Common myeloid progenitor, CD34-positive (primary cell): ENCODE data around the gene STK32B.
A peak's percentile ranks its signal among the peaks of the same experiment; 100 is the strongest.

Experiments
- CTCF ChIA-PET: fragments of 350-600 bp; sonication (Branson Sonifier 250); formaldehyde crosslinking; loops from one replicate; lab custom pipeline; 2021; ENCODE audit warnings: antibody characterized with exemption; lab: Charles Lee
- POLR2A ChIA-PET: fragments of 350-600 bp; sonication (Branson Sonifier 250); formaldehyde crosslinking; loops from one replicate; lab custom pipeline; 2021; ENCODE audit warnings: antibody characterized with exemption; lab: Charles Lee
- DNase-seq, 3 donors: peaks; one replicate each; pipeline versions ENCODE4 v3.0.0 to v3.0.0-alpha.2; 2013
- H3K27ac ChIP-seq, 2 experiments: 1 replicate in 1 of 2; 2 replicates in 1 of 2; pipeline ENCODE4 v1.7.0; 2013; ENCODE audit warnings: inconsistent platforms in 2 of 2, low read length in 2 of 2, mild to moderate bottlenecking in 2 of 2, low read depth in 1 of 2, moderate library complexity in 1 of 2; ENCODE audit not compliant: severe bottlenecking in 2 of 2, insufficient read depth in 1 of 2, poor library complexity in 1 of 2
- H3K27me3 ChIP-seq, 5 experiments: replicated peaks in 2 of 5; 1 replicate in 3 of 5; 2 replicates in 2 of 5; pipeline versions ENCODE4 v1.6.1 to v1.7.0; 2013; ENCODE audit warnings: low read length in 4 of 5, mild to moderate bottlenecking in 2 of 5, moderate library complexity in 2 of 5, inconsistent platforms in 1 of 5; ENCODE audit not compliant: insufficient read depth in 5 of 5, control insufficient read depth in 4 of 5
- H3K36me3 ChIP-seq, 4 experiments: 1 replicate in 2 of 4; 2 replicates in 2 of 4; pipeline versions ENCODE4 v1.6.1 to v1.7.0; 2013; ENCODE audit warnings: low read length in 3 of 4, control low read depth in 1 of 4, mild to moderate bottlenecking in 1 of 4; ENCODE audit not compliant: control insufficient read depth in 4 of 4, insufficient read depth in 4 of 4
- H3K4me1 ChIP-seq, 4 experiments: 1 replicate in 3 of 4; 2 replicates in 1 of 4; pipeline versions ENCODE4 v1.6.1 to v1.7.1; 2013; ENCODE audit warnings: low read length in 3 of 4, mild to moderate bottlenecking in 3 of 4, control low read depth in 1 of 4, inconsistent platforms in 1 of 4, moderate library complexity in 1 of 4; ENCODE audit not compliant: control insufficient read depth in 4 of 4, insufficient read depth in 4 of 4; ENCODE audit errors: control extremely low read depth in 1 of 4
- H3K4me3 ChIP-seq, 7 experiments: 1 replicate in 4 of 7; 2 replicates in 3 of 7; pipeline versions ENCODE4 v1.5.1 to v1.7.0; 2013; ENCODE audit warnings: mild to moderate bottlenecking in 7 of 7, low read length in 6 of 7, moderate library complexity in 6 of 7, inconsistent platforms in 2 of 7, low read depth in 2 of 7, control low read depth in 1 of 7; ENCODE audit not compliant: insufficient read depth in 4 of 7, control insufficient read depth in 1 of 7; ENCODE audit errors: extremely low read depth in 1 of 7
- H3K9me3 ChIP-seq, 5 experiments: 1 replicate in 4 of 5; 2 replicates in 1 of 5; pipeline versions ENCODE4 v1.6.1 to v1.7.1; 2013; ENCODE audit warnings: low read length in 4 of 5, mild to moderate bottlenecking in 2 of 5, inconsistent platforms in 1 of 5, low read depth in 1 of 5, moderate library complexity in 1 of 5; ENCODE audit not compliant: control insufficient read depth in 4 of 5, insufficient read depth in 2 of 5; ENCODE audit errors: control extremely low read depth in 1 of 5
- WGBS: methylation state at CpG from one replicate; pipeline ENCODE4 v1.1.5; 2013; ENCODE audit not compliant: insufficient coverage; 5-methylcytosine and 5-hydroxymethylcytosine counted together

The STK32B gene

DNA sequence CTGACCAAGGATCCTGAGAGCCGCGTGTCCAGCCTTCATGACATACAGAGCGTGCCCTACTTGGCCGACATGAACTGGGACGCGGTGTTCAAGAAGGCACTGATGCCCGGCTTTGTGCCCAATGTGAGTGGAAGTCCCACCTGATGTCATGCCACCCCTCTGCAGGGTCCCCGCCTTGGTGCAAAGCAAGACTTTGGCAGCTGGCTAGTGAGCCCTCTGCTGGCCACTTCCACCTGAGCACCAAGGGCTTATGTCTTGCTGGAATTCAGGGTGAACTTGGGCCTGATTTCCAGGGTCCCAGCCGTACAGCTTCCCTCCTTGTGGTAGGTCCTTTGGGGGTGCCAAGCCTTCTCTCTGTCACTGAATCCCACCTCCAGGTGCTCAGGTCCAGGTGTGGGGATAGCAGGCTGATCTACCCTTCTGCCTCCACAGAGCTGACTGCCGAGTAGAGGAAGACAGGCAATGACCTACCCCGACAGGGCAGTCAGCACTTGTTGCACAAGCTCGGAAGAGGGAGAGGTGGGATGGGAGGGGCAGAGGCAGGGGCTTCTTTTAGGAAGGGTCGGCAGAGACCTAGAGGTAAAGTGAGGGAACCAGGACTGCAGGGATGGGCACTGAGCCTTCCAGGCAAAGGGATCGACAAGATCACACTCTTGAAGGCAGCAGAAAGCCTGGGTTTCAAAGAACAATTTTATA is 409.0 kb downstream of the STK32B start:
- Histone ChIP-seq H3K27me3 (no peaks in the 10 kb centered on the region), H3K9me3 (peaks cover 0 to 1% (median 0%) of the 10 kb centered on the region in 5 experiments), H3K27ac (no peak overlapping the region), H3K36me3 (peaks cover 0 to 11% (median 0%) of the 10 kb centered on the region in 4 experiments), H3K4me3 (no peak overlapping the region), H3K4me1 (no peaks in the 10 kb centered on the region)
- ChIA-PET POLR2A (no interaction called here), CTCF (interaction anchor here (0.8 to 1.7 kb wide), 4 partner anchors 12 to 466 kb away, joined by 3 to 4 read pairs (median 4); partner anchors contain the start of gene STK32B)
- peak; percentile 23 to 47 (median 40) for DNase-seq
- 98% methylated on average over 12 of the region's 14 CpGs for WGBS

- peaks cover 0 to 11% (median 0%) of the 10 kb centered on the region in 4 experiments for H3K36me3 ChIP-seq
- no peak overlapping the region for H3K4me3 ChIP-seq
- H3K27me3 ChIP-seq = no peaks in the 10 kb centered on the region
- H3K9me3 ChIP-seq = peaks cover 0 to 1% (median 0%) of the 10 kb centered on the region in 5 experiments
- 97% methylated on average over 13 of the region's 13 CpGs for WGBS
- ChIA-PET POLR2A (no interaction called here), CTCF (no interaction called here)
- H3K4me1 ChIP-seq = no peaks in the 10 kb centered on the region
- no peak for DNase-seq
- H3K27ac ChIP-seq = no peak overlapping the region
Measured at GRCh38 chr4:5461477-5461876, 410.2 kb downstream of the STK32B start.

- ChIA-PET POLR2A (no interaction called here), CTCF (no interaction called here)
- WGBS = 97% methylated on average over 5 of the region's 7 CpGs
- H3K36me3 ChIP-seq = peaks cover 0 to 10% (median under 1%) of the 10 kb centered on the region in 4 experiments
- no peak overlapping the region for H3K4me3 ChIP-seq
- H3K27me3 ChIP-seq = no peaks in the 10 kb centered on the region
- H3K9me3 ChIP-seq = peaks cover 0 to 1% (median 0%) of the 10 kb centered on the region in 5 experiments
- DNase-seq = no peak
- no peaks in the 10 kb centered on the region for H3K4me1 ChIP-seq
- H3K27ac ChIP-seq = no peak overlapping the region
Measured at GRCh38 chr4:5462254-5462835, 411.1 kb downstream of the STK32B start.

DNA sequence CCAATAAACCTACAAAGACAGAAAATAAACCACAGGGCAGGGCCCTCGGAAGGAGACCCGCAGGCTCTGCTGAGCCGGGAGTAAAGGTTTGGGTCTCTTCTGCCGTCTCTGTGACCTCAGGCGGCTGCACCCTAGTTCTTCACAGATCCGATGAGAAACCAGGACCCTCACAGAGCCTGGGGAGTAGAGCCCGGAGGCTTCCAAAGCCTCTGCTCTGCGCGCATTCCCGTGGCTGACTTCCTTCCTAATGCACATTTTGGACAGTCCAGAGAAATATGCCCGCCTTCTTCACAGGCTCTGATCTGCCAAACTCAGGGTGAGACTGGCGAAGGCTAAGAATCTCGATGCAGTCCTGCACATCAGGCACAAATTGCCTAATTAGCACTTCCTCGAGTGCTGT is 411.6 kb downstream of the STK32B start:
- CTCF ChIA-PET = no interaction called here

DNA sequence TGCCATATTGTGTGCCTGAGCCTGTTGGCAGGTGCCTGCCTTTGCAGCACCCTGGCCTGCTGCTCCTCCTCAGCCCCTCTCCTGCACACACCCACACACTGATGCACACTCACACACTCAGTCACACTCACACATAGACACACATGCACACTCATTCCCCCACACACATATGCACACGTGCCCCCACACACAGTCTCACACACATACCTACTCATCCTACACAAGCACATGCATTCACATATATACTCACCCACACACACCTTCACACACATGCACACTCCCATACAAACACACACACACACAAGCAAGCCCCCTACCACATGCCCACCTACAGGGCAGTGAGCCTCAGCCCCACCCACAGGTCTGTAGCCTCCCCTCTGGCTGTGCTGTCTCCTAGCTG is 412.1 kb downstream of the STK32B start:
- POLR2A ChIA-PET = no interaction called here

More for the DNA sequence above, 411.6 kb downstream of the STK32B start:
- Histone ChIP-seq H3K27me3 (no peaks in the 10 kb centered on the region), H3K4me1 (no peaks in the 10 kb centered on the region), H3K9me3 (peaks cover 0 to under 1% (median 0%) of the 10 kb centered on the region in 5 experiments), H3K4me3 (no peak overlapping the region), H3K27ac (no peak overlapping the region), H3K36me3 (peaks cover 0 to 15% (median under 1%) of the 10 kb centered on the region in 4 experiments)
- WGBS = 81% methylated on average over 10 of the region's 14 CpGs
- POLR2A ChIA-PET = no interaction called here
- DNase-seq = no peak

GRCh38 chr4:5463936-5464650 is 412.8 kb downstream of the STK32B start:
- DNase-seq = no peak
- CTCF ChIA-PET = no interaction called here
- Histone ChIP-seq H3K4me1 (no peaks in the 10 kb centered on the region), H3K36me3 (peaks cover 0 to 11% (median under 1%) of the 10 kb centered on the region in 4 experiments), H3K9me3 (no peaks in the 10 kb centered on the region), H3K27me3 (no peaks in the 10 kb centered on the region), H3K4me3 (no peak overlapping the region), H3K27ac (no peak overlapping the region)
- POLR2A ChIA-PET = no interaction called here
- WGBS = 98% methylated on average over 14 of the region's 15 CpGs

More for the DNA sequence above, 412.1 kb downstream of the STK32B start:
- Histone ChIP-seq H3K27ac (no peak overlapping the region), H3K27me3 (no peaks in the 10 kb centered on the region), H3K9me3 (no peaks in the 10 kb centered on the region), H3K4me1 (no peaks in the 10 kb centered on the region), H3K4me3 (no peak overlapping the region), H3K36me3 (peaks cover 0 to 11% (median under 1%) of the 10 kb centered on the region in 4 experiments)
- DNase-seq = no peak
- WGBS = 100% methylated on average over 1 of the region's 1 CpG
- CTCF ChIA-PET = no interaction called here
